Right hindlimb (tissue), 1 donor: ENCODE results near the gene TOP2A.

Source experiments
- DNase-seq: peaks from one replicate; pipeline ENCODE4 v3.0.0-alpha.2; 2018

Gene TOP2A

GRCh38 chr17:40345161-40345993 lies 72.3 kb downstream of the TOP2A start:
- DNase-seq = peak; percentile 88

GRCh38 chr17:40344421-40345160 lies 73.1 kb downstream of the TOP2A start:
- peak; percentile 32 for DNase-seq

DNA sequence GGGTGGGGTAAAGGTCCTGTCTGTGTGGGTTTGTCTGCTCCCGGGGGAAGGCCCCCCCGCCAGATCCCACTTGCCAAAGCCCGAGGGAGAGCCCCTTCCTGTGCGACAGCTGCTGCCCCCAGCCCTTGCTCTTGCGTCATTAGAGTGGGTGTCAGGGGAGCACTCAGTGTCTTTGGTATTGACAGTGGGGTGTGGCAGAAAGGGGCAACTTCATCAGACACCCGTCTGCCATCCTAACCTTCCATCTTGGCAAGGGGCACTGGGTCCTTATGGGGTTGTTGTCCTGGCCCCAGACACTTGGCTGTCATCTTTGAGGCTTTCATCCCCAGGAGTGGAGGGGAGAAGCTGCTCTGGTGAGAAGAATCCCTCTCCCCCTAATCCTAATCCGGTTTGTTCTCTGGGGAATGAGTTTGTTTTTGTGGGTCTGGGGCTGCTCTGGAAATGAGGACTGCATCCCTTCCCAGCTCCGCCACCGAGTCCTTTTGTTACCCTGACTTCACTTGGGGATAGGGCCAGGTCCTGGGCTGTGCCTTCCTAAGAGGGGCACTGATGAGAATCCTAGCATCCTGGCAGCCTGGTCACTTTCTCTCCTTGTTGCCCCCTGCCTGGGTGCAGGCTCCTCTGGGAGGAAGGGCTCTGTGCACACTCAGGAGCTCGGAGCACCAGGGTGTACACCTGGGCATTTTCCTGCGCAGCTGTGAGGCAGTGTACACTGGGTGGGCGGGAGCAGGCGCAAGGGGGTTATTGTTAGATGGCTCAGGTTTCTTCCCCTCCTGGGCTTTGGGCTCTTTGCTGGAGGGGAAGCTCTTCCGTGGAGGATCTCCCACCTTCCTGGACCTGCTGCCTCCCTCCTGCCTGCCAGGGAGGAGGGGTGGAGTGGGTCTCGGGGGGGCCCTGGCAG lies 74.2 kb downstream of the TOP2A start:
- DNase-seq = peak; percentile 59

GRCh38 chr17:40342504-40343218 lies 75.0 kb downstream of the TOP2A start:
- peak; percentile 39 for DNase-seq

DNA sequence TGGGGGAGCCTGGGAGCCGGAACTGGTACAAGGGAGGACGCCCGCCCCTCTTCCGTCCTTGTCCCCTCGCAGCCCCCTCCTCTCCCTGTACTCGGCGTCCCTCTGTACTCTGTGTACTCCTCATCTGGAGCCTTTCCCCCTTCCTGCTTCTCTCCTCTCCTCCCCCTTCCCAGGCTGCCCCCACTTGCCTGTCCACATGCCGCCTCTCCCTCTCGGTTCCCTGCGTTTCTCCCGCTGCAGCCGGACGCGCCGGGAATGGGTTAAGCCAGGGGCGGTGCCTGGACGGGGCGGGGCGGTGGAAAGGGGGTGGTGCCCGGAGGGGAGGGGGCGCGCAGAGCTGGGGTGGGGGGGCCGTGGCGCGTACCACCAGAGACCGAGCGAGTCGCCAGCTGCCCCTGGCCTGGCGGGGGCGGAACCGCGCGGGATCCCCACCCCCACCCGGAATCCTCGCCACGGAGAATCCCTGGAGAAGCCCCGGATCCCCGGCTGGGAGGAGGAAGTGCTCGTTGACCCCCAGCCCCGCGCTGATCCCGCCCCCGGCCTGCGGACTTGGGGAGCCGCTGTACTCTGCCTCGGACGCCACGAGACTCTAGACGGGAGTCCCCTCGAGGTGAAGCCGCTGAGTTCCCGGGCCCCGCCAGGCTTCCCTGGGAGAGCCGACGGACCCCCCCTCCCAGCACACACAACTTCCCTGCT lies 75.7 kb downstream of the TOP2A start:
- peak; percentile 93 for DNase-seq

- peak; percentile 86 for DNase-seq
Observed at GRCh38 chr17:40340880-40341807, 76.6 kb downstream of the TOP2A start.

DNA sequence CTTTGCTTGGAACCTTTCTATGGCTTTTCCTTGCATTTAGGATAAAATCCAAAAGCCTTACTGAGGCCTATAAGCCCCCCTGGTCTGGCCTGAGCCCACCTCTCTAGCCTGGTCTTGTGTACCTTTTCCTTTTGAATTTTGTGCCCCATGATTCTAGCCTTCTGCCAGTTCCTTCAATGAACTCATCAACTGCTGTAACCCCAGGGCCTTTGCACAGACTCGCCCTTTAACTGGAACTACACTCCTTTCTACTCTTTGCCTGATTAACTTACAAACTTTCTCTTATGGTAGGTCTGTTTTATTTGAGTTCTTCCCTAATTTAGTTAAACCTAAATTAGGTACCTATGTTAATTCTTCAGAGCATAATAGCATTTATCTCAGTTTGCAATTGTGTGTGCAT lies 77.4 kb downstream of the TOP2A start:
- no peak for DNase-seq

DNA sequence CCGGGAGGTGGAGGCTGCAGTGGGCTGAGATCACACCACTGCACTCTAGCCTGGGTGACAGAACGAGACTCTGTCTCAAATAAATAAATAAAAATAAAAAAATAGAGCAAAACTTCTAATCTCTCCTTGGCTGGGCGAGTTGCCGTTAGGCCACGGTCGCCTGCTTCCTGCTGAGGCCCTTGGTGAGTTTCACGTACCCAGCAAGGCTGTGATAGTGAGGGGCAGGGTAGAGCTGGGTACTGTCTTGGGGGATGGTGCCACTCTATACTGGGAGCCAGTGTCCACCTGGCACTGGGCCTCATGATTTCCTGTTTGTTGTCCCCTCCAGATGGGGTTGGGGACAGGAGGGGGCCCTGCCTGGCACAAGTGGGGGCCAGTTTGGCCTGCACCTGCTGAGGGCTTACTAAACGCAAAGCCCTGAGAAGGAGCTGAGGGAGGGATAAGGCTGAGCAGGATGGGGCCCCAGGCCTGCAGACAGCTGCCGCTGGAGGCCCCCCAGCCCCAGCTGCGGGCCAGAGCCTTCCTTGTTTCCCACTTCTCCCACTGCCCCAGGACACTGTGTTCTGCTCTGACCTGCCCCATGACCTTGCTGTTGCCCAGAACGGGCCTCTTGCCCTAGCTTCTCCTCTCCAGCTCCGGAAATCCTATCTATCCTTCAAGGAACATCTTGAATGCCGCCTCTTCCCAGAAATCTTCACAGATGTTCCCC lies 78.6 kb downstream of the TOP2A start:
- peak; percentile 61 for DNase-seq
